SK-N-SH treated with all-trans-retinoic acid at 6 μM for 48 hours (cell line): Measurements from ENCODE around the gene YJEFN3.

Experiments used
- BACH2 ChIP-seq: fragments of 250-450 bp; sonication (Bioruptor Pico); IDR thresholded peaks from 2 replicates; pipeline ENCODE4 v1.9.0; 2021; ENCODE audit warnings: mild to moderate bottlenecking, borderline replicate concordance
- CREB5 ChIP-seq: fragments of 250-450 bp; sonication (Bioruptor Pico); IDR thresholded peaks from 2 replicates; pipeline ENCODE4 v1.5.1; 2020; ENCODE audit warnings: low read depth, mild to moderate bottlenecking, moderate library complexity
- CSDC2 ChIP-seq: fragments of 250-450 bp; sonication (Bioruptor Pico); IDR thresholded peaks from 2 replicates; pipeline ENCODE4 v1.5.0; 2020; ENCODE audit warnings: mild to moderate bottlenecking, moderate library complexity
- GLIS3 ChIP-seq: fragments of 250-450 bp; sonication (Bioruptor Pico); IDR thresholded peaks from 2 replicates; pipeline ENCODE4 v1.5.0; 2020; ENCODE audit warnings: mild to moderate bottlenecking, moderate library complexity
- PATZ1 ChIP-seq: fragments of 250-450 bp; sonication (Bioruptor Pico); IDR thresholded peaks from 2 replicates; pipeline ENCODE4 v1.8.0; 2020; ENCODE audit warnings: mild to moderate bottlenecking, moderate library complexity, borderline replicate concordance
- TCF4 ChIP-seq: fragments of 250-450 bp; sonication (Bioruptor Pico); IDR thresholded peaks from 2 replicates; pipeline ENCODE4 v1.8.0; 2021; ENCODE audit warnings: mild to moderate bottlenecking, moderate library complexity, borderline replicate concordance
- TOX ChIP-seq: fragments of 250-450 bp; sonication (Bioruptor Pico); IDR thresholded peaks from 2 replicates; pipeline ENCODE4 v1.8.0; 2021; ENCODE audit warnings: mild to moderate bottlenecking, moderate library complexity, borderline replicate concordance
- TSHZ2 ChIP-seq: fragments of 250-450 bp; sonication (Bioruptor Pico); IDR thresholded peaks from 2 replicates; pipeline ENCODE4 v1.5.0; 2020; ENCODE audit warnings: mild to moderate bottlenecking, moderate library complexity
- ZC3H10 ChIP-seq: fragments of 250-450 bp; sonication (Bioruptor Pico); IDR thresholded peaks from 2 replicates; pipeline ENCODE4 v1.5.1; 2021; ENCODE audit warnings: mild to moderate bottlenecking, moderate library complexity

- TF ChIP-seq TCF4 (CRISPR knock-in tag) = no peak
- no peak for TF ChIP-seq BACH2 (CRISPR knock-in tag)
- no peak for TF ChIP-seq TOX
- TF ChIP-seq GLIS3 (CRISPR knock-in tag) = no peak
- no peak for TF ChIP-seq CSDC2 (CRISPR knock-in tag)
- TF ChIP-seq TSHZ2 (CRISPR knock-in tag) = no peak
- TF ChIP-seq PATZ1 (CRISPR knock-in tag) = no peak
- no peak for TF ChIP-seq ZC3H10 (CRISPR knock-in tag)
- no peak for TF ChIP-seq CREB5 (CRISPR knock-in tag)
Observed at GRCh38 chr19:19570571-19570970, 41.9 kb downstream of the YJEFN3 start.
